Activated naive CD8-positive, alpha-beta T cell treated with anti-CD3 and anti-CD28 coated beads, Interleukin-2, amount 10 ng/mL, durations not matched to agents 7 days and 5 days (primary cell): ENCODE results near the gene SPRR4. TPM values are rescaled to one million over a fixed set of nuclear protein-coding genes. Genes with fewer than 3 reads are reported as not detected.

Experiments used
- ATAC-seq: fragments of 150-1000 bp; cut with Tn5 transposase; one replicate; pipeline ENCODE4 v1.10.0; 2021; ENCODE audit warnings: low read depth, moderate library complexity
- POLR2A ChIA-PET: fragments of 350-600 bp; sonication (Branson Sonifier 250); formaldehyde crosslinking; loops from one replicate; lab custom pipeline; 2021; ENCODE audit warnings: antibody characterized with exemption; lab: Charles Lee
- DNase-seq: peaks from one replicate; pipeline ENCODE4 v3.0.0; 2021
- H3K27ac Mint-ChIP-seq: one replicate; pipeline ENCODE4 v1.8.0; 2022; ENCODE audit warnings: mild to moderate bottlenecking, mixed read lengths
- H3K27me3 Mint-ChIP-seq: one replicate; pipeline ENCODE4 v1.8.0; 2022; ENCODE audit warnings: mild to moderate bottlenecking, moderate library complexity, mixed read lengths
- H3K36me3 Mint-ChIP-seq: one replicate; pipeline ENCODE4 v1.8.0; 2021; ENCODE audit warnings: mild to moderate bottlenecking, mixed read lengths
- H3K4me1 Mint-ChIP-seq: one replicate; pipeline ENCODE4 v1.8.0; 2021; ENCODE audit warnings: mixed read lengths
- H3K4me3 Mint-ChIP-seq: one replicate; pipeline ENCODE4 v1.8.0; 2022; ENCODE audit warnings: mild to moderate bottlenecking, moderate library complexity, mixed read lengths
- H3K9me3 Mint-ChIP-seq: one replicate; pipeline ENCODE4 v1.8.0; 2021; ENCODE audit warnings: mixed read lengths
- total RNA-seq, 2 experiments: library from RNA; stranded (reverse); gene quantifications; one replicate each; pipeline ENCODE4 v1.2.3, GENCODE V29; 2021

SPRR4 gene
- total RNA-seq, 2 experiments from 2014 or later, result not detected

DNA sequence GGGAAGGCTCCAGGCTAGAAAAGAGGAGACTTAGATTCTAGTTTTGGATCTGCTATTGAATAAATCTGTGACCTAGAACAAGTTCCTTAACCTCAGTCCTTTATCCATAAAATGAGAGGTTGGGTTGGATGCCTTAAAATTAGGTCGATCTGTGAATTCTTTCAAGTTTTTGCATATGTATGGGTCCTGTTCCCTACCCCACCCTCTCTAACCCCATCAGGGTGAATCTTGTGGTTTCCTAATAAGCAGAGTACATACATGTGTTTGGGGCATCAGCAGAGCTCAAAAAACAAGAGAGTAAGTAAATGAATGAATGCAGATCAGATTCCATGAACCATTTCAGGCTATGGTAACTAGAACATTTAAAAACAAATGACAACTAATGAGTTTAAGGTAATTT lies 6.2 kb downstream of the SPRR4 start:
- no peaks in the 10 kb centered on the region for H3K4me1 Mint-ChIP-seq
- no peaks in the 10 kb centered on the region for H3K9me3 Mint-ChIP-seq
- no peak for ATAC-seq
- H3K27ac Mint-ChIP-seq, result no peak overlapping the region
- H3K36me3 Mint-ChIP-seq, result no peaks in the 10 kb centered on the region
- no peak overlapping the region for H3K4me3 Mint-ChIP-seq
- DNase-seq, result no peak
- POLR2A ChIA-PET, result no interaction called here
- H3K27me3 Mint-ChIP-seq, result peaks cover 2% of the 10 kb centered on the region

DNA sequence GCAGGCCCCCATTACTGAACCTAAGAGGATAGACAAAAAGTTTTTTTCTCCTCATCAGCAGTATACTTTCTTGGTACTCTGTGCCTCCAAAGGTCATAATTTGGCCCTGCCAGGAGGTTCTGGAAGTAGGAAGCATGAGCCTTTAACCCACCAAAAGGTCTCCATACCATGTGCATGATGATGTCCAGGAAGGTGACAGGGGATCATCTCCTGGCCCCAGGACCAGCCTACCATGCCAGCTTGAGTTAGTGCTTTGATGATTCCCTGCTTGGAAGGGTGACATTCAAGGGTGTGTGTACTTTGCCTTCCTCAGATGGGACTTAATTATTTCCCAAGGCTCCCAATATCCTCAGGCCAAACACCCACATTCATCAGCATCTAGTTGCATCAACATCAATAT lies 7.2 kb downstream of the SPRR4 start:
- POLR2A ChIA-PET, result no interaction called here
- Mint-ChIP-seq H3K36me3 (no peaks in the 10 kb centered on the region), H3K27me3 (peaks cover 2% of the 10 kb centered on the region), H3K4me3 (no peak overlapping the region), H3K9me3 (no peaks in the 10 kb centered on the region), H3K27ac (no peak overlapping the region), H3K4me1 (no peaks in the 10 kb centered on the region)
- ATAC-seq, result no peak
- no peak for DNase-seq

DNA sequence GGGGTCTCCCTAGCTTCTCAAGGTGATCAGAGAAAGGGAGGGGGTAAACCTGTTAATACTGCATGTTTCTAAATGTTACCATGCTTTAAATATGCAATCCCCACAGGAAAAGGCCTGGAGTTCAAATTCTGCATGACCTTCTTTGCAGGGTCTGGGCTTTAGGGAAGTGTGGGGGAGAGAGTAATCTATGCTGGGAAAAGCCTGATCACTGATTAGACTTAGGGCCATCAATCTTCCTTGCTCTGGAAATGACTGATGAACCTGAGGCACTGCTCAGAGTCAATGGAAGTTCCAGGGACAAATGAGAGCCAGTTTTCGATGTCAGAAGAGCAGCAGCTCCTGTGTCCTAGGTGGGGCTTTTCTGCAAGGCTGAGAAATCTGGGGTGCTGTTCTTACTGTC lies 10.2 kb downstream of the SPRR4 start:
- Mint-ChIP-seq H3K9me3 (no peaks in the 10 kb centered on the region), H3K4me1 (no peaks in the 10 kb centered on the region), H3K27ac (no peak overlapping the region), H3K36me3 (no peaks in the 10 kb centered on the region), H3K4me3 (no peak overlapping the region), H3K27me3 (peaks cover 6% of the 10 kb centered on the region)
- POLR2A ChIA-PET, result no interaction called here
- no peak for DNase-seq
- ATAC-seq, result no peak

DNA sequence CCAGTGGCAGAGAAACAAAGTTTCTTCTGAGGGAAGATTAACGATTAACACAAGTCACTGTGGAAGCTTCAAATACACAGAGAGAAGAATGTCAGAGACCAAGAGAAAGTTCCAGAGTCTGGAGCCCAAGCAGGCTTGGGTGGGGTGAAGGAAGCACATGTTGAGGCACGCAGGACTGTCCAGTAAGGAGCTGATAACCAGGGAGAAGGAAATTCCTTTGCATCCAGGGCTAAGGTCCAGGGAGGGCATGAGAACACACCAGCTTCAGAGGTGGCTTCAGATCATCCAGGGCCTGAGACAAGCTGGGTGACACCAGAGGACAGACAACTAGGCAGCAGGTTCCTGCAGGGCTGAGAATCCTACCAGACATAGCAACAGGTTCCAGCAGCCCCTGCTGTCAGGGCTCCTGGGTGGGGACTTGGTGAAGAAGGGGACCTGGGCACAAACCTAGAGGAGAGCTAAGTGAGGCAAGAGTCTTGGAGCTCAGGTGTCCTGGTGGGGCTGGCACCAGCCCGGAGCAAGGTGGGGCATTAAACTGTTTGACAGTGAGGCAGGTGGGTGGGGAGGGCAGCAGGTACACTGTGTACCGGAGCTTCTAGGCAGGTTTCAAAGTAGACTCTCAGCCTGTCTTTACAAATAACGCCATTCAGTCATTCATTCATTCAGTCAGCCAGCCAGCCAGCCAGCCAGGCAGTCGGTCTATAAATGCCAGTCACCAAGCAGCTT lies 10.9 kb downstream of the SPRR4 start:
- Mint-ChIP-seq H3K27ac (no peak overlapping the region), H3K27me3 (peaks cover 6% of the 10 kb centered on the region), H3K4me1 (no peaks in the 10 kb centered on the region), H3K9me3 (no peaks in the 10 kb centered on the region), H3K4me3 (no peak overlapping the region), H3K36me3 (no peaks in the 10 kb centered on the region)
- DNase-seq (no peak), ATAC-seq (no peak)
- POLR2A ChIA-PET, result no interaction called here

DNA sequence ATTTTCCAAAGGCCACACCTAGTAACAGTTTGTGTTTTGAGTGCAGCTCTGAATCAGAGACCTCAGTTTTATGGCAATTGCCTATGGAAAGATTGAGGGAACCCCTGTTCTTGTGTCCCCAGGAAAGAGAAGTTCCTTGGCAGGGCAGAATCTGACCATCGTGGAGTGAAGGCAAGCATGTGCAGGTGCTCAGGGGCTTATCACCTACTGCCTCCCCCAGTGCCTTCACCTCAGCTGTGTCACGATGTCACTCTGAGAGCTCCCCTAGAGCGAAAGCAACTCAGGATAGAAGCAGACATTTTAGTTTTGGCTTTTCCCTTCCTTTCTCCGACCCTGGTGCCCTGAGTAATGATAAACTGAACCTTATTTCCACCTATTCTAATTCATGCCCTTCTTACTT lies 11.6 kb downstream of the SPRR4 start:
- POLR2A ChIA-PET, result no interaction called here
- ATAC-seq, result no peak
- no peak for DNase-seq
- peaks cover 6% of the 10 kb centered on the region for H3K27me3 Mint-ChIP-seq
- H3K27ac Mint-ChIP-seq, result no peak overlapping the region
- no peaks in the 10 kb centered on the region for H3K9me3 Mint-ChIP-seq
- H3K4me1 Mint-ChIP-seq, result no peaks in the 10 kb centered on the region
- no peaks in the 10 kb centered on the region for H3K36me3 Mint-ChIP-seq
- no peak overlapping the region for H3K4me3 Mint-ChIP-seq

DNA sequence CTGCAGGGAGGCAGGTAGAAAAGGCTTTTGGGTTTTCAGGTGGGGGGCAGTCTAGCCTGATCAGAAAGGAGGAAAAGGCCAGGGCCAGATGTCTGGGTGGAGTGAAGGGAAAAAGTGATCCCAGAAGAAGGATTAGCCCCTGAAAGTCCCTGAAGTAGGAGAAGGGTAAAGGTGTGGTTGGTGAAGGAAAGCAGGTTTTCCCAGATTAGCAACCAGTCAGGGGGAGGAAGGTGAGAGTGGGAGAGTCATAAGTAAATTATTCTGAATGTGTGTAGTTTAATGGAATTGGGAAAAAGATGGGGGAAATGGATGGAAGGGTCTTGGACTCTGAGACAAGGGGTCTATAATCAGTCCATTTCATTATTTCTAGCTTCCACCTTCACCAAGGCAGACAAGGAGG lies 12.8 kb downstream of the SPRR4 start:
- Mint-ChIP-seq H3K4me3 (no peak overlapping the region), H3K27ac (no peak overlapping the region), H3K27me3 (peaks cover 8% of the 10 kb centered on the region), H3K4me1 (no peaks in the 10 kb centered on the region), H3K9me3 (no peaks in the 10 kb centered on the region), H3K36me3 (no peaks in the 10 kb centered on the region)
- ATAC-seq, result no peak
- DNase-seq, result no peak
- POLR2A ChIA-PET, result no interaction called here

DNA sequence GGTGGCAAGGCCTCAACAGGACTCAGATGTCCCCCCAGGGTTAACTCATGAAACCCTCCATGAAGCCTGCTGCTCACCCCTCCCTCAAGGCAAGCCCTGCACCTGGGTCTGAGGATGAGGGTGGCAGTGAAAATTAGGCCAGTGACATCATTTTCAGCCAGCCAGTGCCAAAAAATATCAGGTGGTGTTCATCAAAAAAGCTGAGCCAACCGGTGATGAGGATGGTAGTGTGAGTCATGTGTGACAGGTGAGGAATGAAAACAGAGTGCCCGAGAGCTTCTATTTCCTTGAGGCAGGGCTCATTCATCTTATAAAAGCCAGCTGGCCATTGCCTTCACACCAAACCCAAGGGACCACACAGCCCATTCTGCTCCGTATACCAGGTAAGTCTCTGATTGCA lies 13.3 kb downstream of the SPRR4 start, which contains the start of gene SPRR1A:
Gene SPRR1A, plus strand, starts transcription at position 339 of the 400 bp plus-strand sequence. CDS start 1,150 bp downstream, outside the sequence.
- no peak for DNase-seq
- Mint-ChIP-seq H3K27me3 (peaks cover 8% of the 10 kb centered on the region), H3K36me3 (no peaks in the 10 kb centered on the region), H3K9me3 (no peaks in the 10 kb centered on the region), H3K4me1 (no peaks in the 10 kb centered on the region), H3K4me3 (no peak within 1 kb of the TSS), H3K27ac (no peak within 1 kb of the TSS)
- no peak for ATAC-seq
- POLR2A ChIA-PET, result no interaction called here

DNA sequence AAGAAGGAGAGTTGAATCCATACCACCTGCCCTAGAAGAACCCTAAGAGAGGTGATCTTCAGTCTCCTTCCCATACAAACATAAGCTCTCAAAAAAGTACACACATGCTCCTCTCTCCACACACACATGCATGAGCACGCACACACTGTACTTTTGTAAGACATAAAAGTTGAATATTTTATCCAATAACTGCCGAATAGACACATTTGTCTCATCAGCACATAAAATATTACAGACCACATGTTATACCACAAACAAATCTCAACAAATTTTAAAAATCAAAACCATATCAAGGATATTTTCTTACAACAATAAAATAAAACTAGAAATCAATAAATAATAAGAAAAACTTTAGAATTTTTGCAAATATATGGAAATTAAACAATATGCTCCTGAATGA lies 16.1 kb downstream of the SPRR4 start:
- no peak overlapping the region for H3K4me3 Mint-ChIP-seq
- H3K4me1 Mint-ChIP-seq, result no peaks in the 10 kb centered on the region
- no peaks in the 10 kb centered on the region for H3K9me3 Mint-ChIP-seq
- DNase-seq, result no peak
- POLR2A ChIA-PET, result no interaction called here
- no peaks in the 10 kb centered on the region for H3K36me3 Mint-ChIP-seq
- no peak overlapping the region for H3K27ac Mint-ChIP-seq
- H3K27me3 Mint-ChIP-seq, result peaks cover 12% of the 10 kb centered on the region
- no peak for ATAC-seq

DNA sequence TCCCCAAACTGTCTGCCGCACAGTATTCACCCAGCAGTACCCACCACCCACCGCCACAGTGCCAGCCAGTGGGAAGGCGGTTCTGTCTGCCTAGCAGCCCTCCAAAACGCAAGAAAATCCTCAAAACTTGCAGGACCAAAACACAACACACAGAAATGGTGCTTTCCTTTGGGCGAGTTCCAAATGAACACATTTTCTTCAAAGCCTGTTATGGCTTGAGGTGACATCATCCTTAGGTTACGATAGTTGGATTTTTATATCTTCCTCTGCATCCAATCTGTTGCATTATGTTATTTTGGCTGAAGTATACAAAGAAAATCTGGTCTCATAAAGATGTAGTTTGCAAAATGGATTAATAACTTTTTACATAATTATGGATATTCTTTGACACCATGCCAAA lies 22.7 kb downstream of the SPRR4 start:
- ATAC-seq (no peak), DNase-seq (no peak)
- Mint-ChIP-seq H3K36me3 (no peaks in the 10 kb centered on the region), H3K4me3 (no peak overlapping the region), H3K27ac (no peak overlapping the region), H3K4me1 (no peaks in the 10 kb centered on the region), H3K9me3 (no peaks in the 10 kb centered on the region), H3K27me3 (peaks cover 17% of the 10 kb centered on the region)
- POLR2A ChIA-PET, result no interaction called here

DNA sequence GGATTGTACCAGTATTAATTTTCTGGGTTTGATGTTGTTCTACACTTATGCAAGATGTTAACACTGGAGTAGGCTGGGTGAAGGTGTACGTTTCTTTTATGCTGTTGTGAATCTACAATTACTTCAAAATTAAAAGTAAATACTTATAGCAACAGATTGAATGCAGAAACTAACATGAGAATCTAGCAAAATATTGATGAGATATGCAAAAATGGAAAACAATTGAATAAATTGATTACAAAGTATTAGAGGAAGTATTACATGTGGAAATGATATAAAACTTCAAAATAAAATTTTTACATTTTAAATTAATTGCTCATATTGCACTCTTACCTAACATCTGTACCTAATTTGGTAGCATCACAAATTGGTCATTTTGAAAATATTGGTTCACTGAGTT lies 25.4 kb downstream of the SPRR4 start:
- POLR2A ChIA-PET, result no interaction called here
- H3K27ac Mint-ChIP-seq, result no peak overlapping the region
- H3K36me3 Mint-ChIP-seq, result no peaks in the 10 kb centered on the region
- ATAC-seq (no peak), DNase-seq (no peak)
- peaks cover 13% of the 10 kb centered on the region for H3K27me3 Mint-ChIP-seq
- H3K4me1 Mint-ChIP-seq, result no peaks in the 10 kb centered on the region
- H3K9me3 Mint-ChIP-seq, result no peaks in the 10 kb centered on the region
- H3K4me3 Mint-ChIP-seq, result no peak overlapping the region

DNA sequence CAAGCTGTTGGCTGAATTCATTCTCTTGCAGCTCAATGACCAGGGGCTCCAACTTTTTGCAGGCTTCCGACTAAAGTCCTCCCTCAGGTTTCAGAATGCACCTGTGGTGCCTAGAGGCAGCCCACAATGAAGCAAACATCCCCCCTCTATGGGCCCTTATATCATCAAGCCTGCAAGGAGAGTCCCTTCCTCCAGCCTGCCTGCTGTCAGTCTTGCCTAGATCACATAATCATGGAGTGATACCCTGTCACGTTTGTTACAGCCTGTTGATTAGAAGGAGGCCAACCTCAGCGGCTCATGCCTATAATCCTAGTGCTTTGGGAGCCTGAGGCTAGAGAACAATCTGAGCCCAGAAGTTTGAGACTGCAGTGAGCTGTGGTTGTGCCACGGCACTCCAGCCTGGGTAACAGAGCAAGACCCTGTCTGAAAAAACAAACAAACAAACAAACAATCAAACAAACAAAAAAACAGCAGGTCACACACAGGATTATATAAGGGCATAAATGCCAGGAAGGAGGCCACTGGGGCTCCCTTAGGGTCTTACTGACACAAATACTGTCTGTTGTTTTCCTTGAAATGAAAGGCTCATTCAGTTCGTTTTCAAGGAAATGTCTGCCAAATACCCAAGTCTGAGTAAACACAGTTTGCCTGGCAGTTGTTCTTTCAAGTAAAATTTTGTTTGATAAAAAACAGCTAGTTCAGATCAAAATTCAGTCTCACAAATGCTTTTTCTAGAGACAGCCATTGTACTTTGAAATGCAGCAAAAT lies 26.4 kb downstream of the SPRR4 start:
- Mint-ChIP-seq H3K27me3 (peaks cover 11% of the 10 kb centered on the region), H3K4me3 (no peak overlapping the region), H3K27ac (no peak overlapping the region), H3K9me3 (no peaks in the 10 kb centered on the region), H3K36me3 (no peaks in the 10 kb centered on the region), H3K4me1 (no peaks in the 10 kb centered on the region)
- POLR2A ChIA-PET, result no interaction called here
- no peak for ATAC-seq
- DNase-seq, result no peak

DNA sequence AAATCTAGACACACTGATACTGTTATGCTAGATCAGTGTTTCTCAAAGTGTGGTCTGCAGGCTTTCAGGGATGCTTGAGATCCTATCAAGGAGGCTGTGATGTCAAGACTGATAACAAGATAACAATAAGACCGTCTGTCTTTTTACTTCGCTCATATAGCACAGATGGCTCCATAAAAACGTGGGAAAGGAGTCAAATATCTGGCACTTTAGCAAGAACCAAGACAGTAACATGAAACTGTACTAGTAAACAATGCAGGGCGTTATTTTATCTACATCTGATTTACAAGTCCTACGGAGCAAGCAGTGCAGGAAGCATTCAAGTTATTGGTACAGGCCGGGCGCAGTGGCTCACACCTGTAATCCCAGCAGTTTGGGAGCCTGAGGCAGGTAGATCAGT lies 27.5 kb downstream of the SPRR4 start:
- POLR2A ChIA-PET, result no interaction called here
- no peaks in the 10 kb centered on the region for H3K4me1 Mint-ChIP-seq
- ATAC-seq (no peak), DNase-seq (no peak)
- H3K36me3 Mint-ChIP-seq, result no peaks in the 10 kb centered on the region
- H3K4me3 Mint-ChIP-seq, result no peak overlapping the region
- no peaks in the 10 kb centered on the region for H3K9me3 Mint-ChIP-seq
- no peak overlapping the region for H3K27ac Mint-ChIP-seq
- peaks cover 11% of the 10 kb centered on the region for H3K27me3 Mint-ChIP-seq

DNA sequence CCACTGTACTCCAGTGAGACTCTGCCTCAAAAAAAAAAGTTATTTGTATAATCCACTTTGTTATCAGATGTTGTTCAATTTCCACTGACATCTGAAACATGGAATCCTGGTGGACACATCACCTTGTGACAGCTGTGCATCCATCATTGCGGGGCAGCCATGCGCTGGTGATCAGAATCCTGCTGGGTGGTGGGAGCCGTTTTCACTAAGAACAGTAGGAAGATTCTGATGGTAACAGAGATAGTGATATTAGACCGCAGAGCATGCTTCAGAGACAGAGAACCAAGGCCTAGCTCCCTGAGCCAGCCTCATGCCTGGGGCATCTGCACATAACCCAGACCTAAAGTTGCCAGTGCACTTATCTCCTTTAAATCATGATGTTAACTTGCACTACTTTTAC lies 28.0 kb downstream of the SPRR4 start:
- no peaks in the 10 kb centered on the region for H3K36me3 Mint-ChIP-seq
- no peaks in the 10 kb centered on the region for H3K4me1 Mint-ChIP-seq
- H3K4me3 Mint-ChIP-seq, result no peak overlapping the region
- DNase-seq, result no peak
- POLR2A ChIA-PET, result no interaction called here
- no peak for ATAC-seq
- H3K27ac Mint-ChIP-seq, result no peak overlapping the region
- peaks cover 11% of the 10 kb centered on the region for H3K27me3 Mint-ChIP-seq
- no peaks in the 10 kb centered on the region for H3K9me3 Mint-ChIP-seq

DNA sequence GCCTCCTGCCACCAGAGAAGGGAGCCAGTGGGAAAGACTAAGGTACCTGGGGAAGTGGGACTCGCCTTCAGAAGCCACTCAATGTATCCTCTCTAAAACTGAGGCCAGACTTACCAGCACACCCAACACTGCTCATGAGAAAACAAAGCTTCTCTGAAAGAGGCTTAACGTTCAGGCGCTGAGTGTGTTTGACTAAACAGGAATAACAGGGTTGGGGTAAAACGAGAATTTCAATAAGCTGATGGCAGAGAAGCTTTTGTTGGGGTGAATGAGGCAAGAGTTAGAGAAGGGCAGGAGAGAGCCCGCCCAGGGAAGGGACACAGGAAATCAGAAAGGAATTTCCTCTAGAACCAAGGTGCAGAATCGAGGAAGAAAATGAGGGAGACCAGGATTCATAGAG lies 29.4 kb downstream of the SPRR4 start:
- H3K27me3 Mint-ChIP-seq, result peaks cover 6% of the 10 kb centered on the region
- H3K4me3 Mint-ChIP-seq, result no peak overlapping the region
- H3K9me3 Mint-ChIP-seq, result peaks cover 1% of the 10 kb centered on the region
- ATAC-seq, result no peak
- H3K36me3 Mint-ChIP-seq, result no peaks in the 10 kb centered on the region
- POLR2A ChIA-PET, result no interaction called here
- H3K4me1 Mint-ChIP-seq, result no peaks in the 10 kb centered on the region
- H3K27ac Mint-ChIP-seq, result no peak overlapping the region
- no peak for DNase-seq
